IMR-90 (cell line): ENCODE measurements around the gene PADI2.
A peak's percentile ranks its signal among the peaks of the same experiment; 100 is the strongest.

Experiments
- BHLHE40 ChIP-seq: fragments of 150-350 bp; IDR thresholded peaks from 2 replicates; pipeline ENCODE4 v1.6.1; 2016; ENCODE audit warnings: mild to moderate bottlenecking, low read depth, low read length
- CEBPB ChIP-seq: IDR thresholded peaks from 2 replicates; pipeline ENCODE4 v1.6.1; 2012; ENCODE audit warnings: low read depth, low read length, improper control_type of control experiment
- CHD1 ChIP-seq: IDR thresholded peaks from 2 replicates; pipeline ENCODE4 v1.6.1; 2012; ENCODE audit warnings: low read depth, low read length, improper control_type of control experiment
- FOS ChIP-seq: fragments of 150-350 bp; IDR thresholded peaks from 2 replicates; pipeline ENCODE4 v1.6.1; 2016; ENCODE audit warnings: low read depth, low read length
- MAFK ChIP-seq: IDR thresholded peaks from 2 replicates; pipeline ENCODE4 v1.6.1; 2012; ENCODE audit warnings: low read depth, low read length, improper control_type of control experiment
- MAZ ChIP-seq: IDR thresholded peaks from 2 replicates; pipeline ENCODE4 v1.6.1; 2012; ENCODE audit warnings: low read depth, mild to moderate bottlenecking, low read length, improper control_type of control experiment, moderate library complexity, borderline replicate concordance
- MXI1 ChIP-seq: IDR thresholded peaks from 2 replicates; pipeline ENCODE4 v1.6.1; 2012; ENCODE audit warnings: low read depth, mild to moderate bottlenecking, low read length, moderate library complexity, borderline replicate concordance
- POLR2A ChIP-seq: IDR thresholded peaks from 2 replicates; pipeline ENCODE4 v1.6.1; 2012; ENCODE audit warnings: mild to moderate bottlenecking, low read depth, low read length
- RAD21 ChIP-seq: IDR thresholded peaks from 2 replicates; pipeline ENCODE4 v1.6.1; 2012; ENCODE audit warnings: low read length, improper control_type of control experiment
- RCOR1 ChIP-seq: IDR thresholded peaks from 2 replicates; pipeline ENCODE4 v1.6.1; 2012; ENCODE audit warnings: mild to moderate bottlenecking, low read length, improper control_type of control experiment; ENCODE audit not compliant: insufficient replicate concordance
- SMC3 ChIP-seq: fragments of 150-350 bp; IDR thresholded peaks from 2 replicates; pipeline ENCODE4 v1.6.1; 2016; ENCODE audit warnings: low read depth, mild to moderate bottlenecking, antibody characterized with exemption, low read length, moderate library complexity
- TF ChIP-seq, protein P1 (sequence below): conservative IDR thresholded peaks from 2 replicates; pipeline ENCODE4 v1.5.1; 2012; ENCODE audit warnings: mild to moderate bottlenecking, low read depth, low read length, improper control_type of control experiment
- TF ChIP-seq, protein P2 (sequence below): fragments of 150-350 bp; IDR thresholded peaks from 2 replicates; pipeline ENCODE4 v1.6.1; 2016; ENCODE audit warnings: low read depth, mild to moderate bottlenecking, low read length, moderate library complexity, borderline replicate concordance
- TF ChIP-seq, protein P3 (sequence below): fragments of 150-350 bp; IDR thresholded peaks from 2 replicates; pipeline ENCODE4 v1.6.1; 2017; ENCODE audit warnings: mild to moderate bottlenecking, antibody characterized with exemption, low read length, low read depth

DNA sequence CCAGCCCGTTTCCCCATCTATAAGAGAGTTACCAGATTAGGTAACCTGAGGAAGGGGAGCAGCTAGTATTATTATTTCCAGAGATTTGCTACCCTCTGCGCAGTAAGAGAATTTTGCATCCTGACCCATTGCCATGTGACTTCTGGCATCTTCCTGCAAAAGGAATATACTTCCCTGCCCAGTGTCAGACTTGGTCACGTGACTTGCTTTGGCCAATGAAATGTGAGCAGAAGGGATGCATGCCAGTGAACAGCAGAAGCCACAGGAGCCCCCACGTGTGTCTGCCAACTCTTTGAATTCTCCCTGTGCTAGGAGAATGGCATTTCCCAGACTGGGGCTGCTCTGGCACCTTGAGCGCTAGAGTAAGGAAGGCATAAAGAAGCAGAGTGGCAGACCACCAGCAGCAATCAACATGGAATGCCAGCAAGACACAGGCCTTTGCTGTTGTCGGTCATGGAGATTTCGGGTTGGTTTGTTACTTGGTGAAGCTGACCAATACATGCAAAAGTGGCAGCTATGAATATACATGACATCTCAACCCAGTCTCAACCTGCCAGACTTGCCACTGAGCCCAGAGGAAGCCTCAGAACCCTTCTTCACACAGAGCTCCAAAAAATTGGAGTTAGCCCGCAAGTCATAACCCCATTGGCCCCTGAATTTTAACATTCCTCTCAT is 39.0 kb downstream of the PADI2 start:
- TF ChIP-seq, protein P1, sequence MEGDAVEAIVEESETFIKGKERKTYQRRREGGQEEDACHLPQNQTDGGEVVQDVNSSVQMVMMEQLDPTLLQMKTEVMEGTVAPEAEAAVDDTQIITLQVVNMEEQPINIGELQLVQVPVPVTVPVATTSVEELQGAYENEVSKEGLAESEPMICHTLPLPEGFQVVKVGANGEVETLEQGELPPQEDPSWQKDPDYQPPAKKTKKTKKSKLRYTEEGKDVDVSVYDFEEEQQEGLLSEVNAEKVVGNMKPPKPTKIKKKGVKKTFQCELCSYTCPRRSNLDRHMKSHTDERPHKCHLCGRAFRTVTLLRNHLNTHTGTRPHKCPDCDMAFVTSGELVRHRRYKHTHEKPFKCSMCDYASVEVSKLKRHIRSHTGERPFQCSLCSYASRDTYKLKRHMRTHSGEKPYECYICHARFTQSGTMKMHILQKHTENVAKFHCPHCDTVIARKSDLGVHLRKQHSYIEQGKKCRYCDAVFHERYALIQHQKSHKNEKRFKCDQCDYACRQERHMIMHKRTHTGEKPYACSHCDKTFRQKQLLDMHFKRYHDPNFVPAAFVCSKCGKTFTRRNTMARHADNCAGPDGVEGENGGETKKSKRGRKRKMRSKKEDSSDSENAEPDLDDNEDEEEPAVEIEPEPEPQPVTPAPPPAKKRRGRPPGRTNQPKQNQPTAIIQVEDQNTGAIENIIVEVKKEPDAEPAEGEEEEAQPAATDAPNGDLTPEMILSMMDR = no peak
- TF ChIP-seq, protein P2, sequence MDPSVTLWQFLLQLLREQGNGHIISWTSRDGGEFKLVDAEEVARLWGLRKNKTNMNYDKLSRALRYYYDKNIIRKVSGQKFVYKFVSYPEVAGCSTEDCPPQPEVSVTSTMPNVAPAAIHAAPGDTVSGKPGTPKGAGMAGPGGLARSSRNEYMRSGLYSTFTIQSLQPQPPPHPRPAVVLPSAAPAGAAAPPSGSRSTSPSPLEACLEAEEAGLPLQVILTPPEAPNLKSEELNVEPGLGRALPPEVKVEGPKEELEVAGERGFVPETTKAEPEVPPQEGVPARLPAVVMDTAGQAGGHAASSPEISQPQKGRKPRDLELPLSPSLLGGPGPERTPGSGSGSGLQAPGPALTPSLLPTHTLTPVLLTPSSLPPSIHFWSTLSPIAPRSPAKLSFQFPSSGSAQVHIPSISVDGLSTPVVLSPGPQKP = no peak
- TF ChIP-seq SMC3 (no peak), BHLHE40 (no peak), POLR2A (no peak), RAD21 (no peak), MAZ (no peak), CEBPB (no peak), MXI1 (no peak), MAFK (no peak), FOS (no peak), RCOR1 (no peak), CHD1 (no peak)
- TF ChIP-seq, protein P3, sequence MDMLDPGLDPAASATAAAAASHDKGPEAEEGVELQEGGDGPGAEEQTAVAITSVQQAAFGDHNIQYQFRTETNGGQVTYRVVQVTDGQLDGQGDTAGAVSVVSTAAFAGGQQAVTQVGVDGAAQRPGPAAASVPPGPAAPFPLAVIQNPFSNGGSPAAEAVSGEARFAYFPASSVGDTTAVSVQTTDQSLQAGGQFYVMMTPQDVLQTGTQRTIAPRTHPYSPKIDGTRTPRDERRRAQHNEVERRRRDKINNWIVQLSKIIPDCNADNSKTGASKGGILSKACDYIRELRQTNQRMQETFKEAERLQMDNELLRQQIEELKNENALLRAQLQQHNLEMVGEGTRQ = peak; percentile 50; the same call in 1 of the 2 replicates
